Pancreas (tissue), 10 donors: Measurements from ENCODE around the gene DMRTB1. TPM values are rescaled to one million over a fixed set of nuclear protein-coding genes. Genes with fewer than 3 reads are reported as not detected.

ENCODE experiments used
- ATAC-seq, 4 donors: fragments of 200-7000 bp; cut with Tn5 transposase; one replicate each; pipeline versions ENCODE4 v1.8.0 to v1.9.1; 2020; ENCODE audit warnings: mild to moderate bottlenecking in 4 of 4, moderate library complexity in 4 of 4
- DNase-seq, 6 donors: peaks; one replicate each; pipeline ENCODE4 v3.0.0-alpha.2; 2020
- FAIRE-seq: peaks from 2 replicates; lab custom pipeline; 2012; peaks lifted over from hg19 to GRCh38; lab: Jason Lieb, UNC
- H3K27ac ChIP-seq, 4 donors: fragments of 200-600 bp; sonication (generic); 1 replicate in 3 of 4; 2 replicates in 1 of 4; pipeline versions ENCODE4 v1.5.0 to v1.8.0; 2020
- H3K27me3 ChIP-seq, 4 donors: fragments of 200-600 bp; one replicate each; pipeline ENCODE4 v1.8.0; 2021
- H3K36me3 ChIP-seq, 3 donors: fragments of 200-600 bp; sonication (generic) in 1 of 3; one replicate each; pipeline versions ENCODE4 v1.5.0 to v1.8.0; 2020 to 2021
- H3K4me1 ChIP-seq, 3 donors: fragments of 200-600 bp; one replicate each; pipeline ENCODE4 v1.8.0; 2021
- H3K4me3 ChIP-seq, 4 donors: fragments of 200-600 bp; sonication (generic) in 2 of 4; one replicate each; pipeline versions ENCODE4 v1.5.0 to v1.8.0; 2020 to 2021
- H3K9me3 ChIP-seq, 4 donors: fragments of 200-600 bp; one replicate each; pipeline ENCODE4 v1.8.0; 2021
- CTCF ChIP-seq, 4 donors: fragments of 200-600 bp; sonication (generic) in 3 of 4; IDR thresholded peaks; one replicate each; pipeline versions ENCODE4 v1.5.0 to v1.8.0; 2021; ENCODE audit warnings: antibody characterized with exemption in 4 of 4
- WGBS, 2 donors: extraction: QIAGEN DNeasy Blood & Tissue Kit; methylation state at CpG; one replicate each; pipeline ENCODE4 v1.1.7; 2013; 5-methylcytosine and 5-hydroxymethylcytosine counted together
- intact Hi-C, 3 donors: fragments of 100-400 bp; cut with DNase I; formaldehyde crosslinking; loops; one replicate each; pipeline versions ENCODE4 v1.11.1 to v1.14.2; 2022
- polyA plus RNA-seq, 2 donors: library from polyadenylated mRNA; stranded (reverse); fragments of 200-250 nt; gene quantifications; one replicate each; pipeline ENCODE4 v1.2.3, GENCODE V29; 2013
- total RNA-seq, 6 donors: library from RNA; stranded (reverse); fragmentation: NEBNext Ultra II Directional in 4 of 6; extraction: Animal tissue kit (Norgen Biotek cat#: 25700) in 4 of 6; gene quantifications; one replicate each; pipeline versions ENCODE4 v1.2.1 to v1.2.4, GENCODE V29; 2021 to 2023
- donor health status: healthy with polysubstance abuse.
- donor health status: DM: no; HTN: no; CAD: no; lungs with moderate emphysema.
- donor health status: DM: no; HTN: no; CAD: no.
- donor health status: control.
- donor health status: control.
- donor health status: Bipolar disorder and iron deficiency.
- donor health status: DM: yes; HTN: yes; CAD: no.
- donor health status: DM: no; HTN: no; CAD: no.
- donor health status: DM: no; HTN: no; CAD: no.
- donor health status: DM: yes; HTN: yes; CAD: no.

The DMRTB1 gene
- total and polyA plus RNA-seq, 8 donors = not detected

- Histone ChIP-seq H3K27ac (no peak overlapping the region), H3K27me3 (no peaks in the 10 kb centered on the region), H3K9me3 (no peaks in the 10 kb centered on the region), H3K4me1 (no peaks in the 10 kb centered on the region), H3K36me3 (no peaks in the 10 kb centered on the region), H3K4me3 (no peak overlapping the region)
- TF ChIP-seq CTCF (IDR thresholded peaks at IDR 0.05) = no peak
- no peak for ATAC-seq
- WGBS, 2 donors = 82 to 86% methylated on average over 22 of the region's 22 CpGs
- intact Hi-C loops = no loop called here
- no peak for FAIRE-seq
- peak in 1 of 6 donors; percentile 54 for DNase-seq
These were observed 49.1 kb downstream of the DMRTB1 start for GRCh38 chr1:53508056-53508990.

GRCh38 chr1:53508991-53509666 is 49.9 kb downstream of the DMRTB1 start:
- WGBS, 2 donors = 69 to 82% methylated on average over 17 to 23 of the region's 23 CpGs

GRCh38 chr1:53509775-53510174 is 50.6 kb downstream of the DMRTB1 start:
- intact Hi-C loops = no loop called here
- H3K27ac ChIP-seq = no peak overlapping the region
- ATAC-seq (no peak), FAIRE-seq (no peak), DNase-seq (peak in 1 of 6 donors; percentile 35)
- H3K4me3 ChIP-seq = no peak overlapping the region
- no peaks in the 10 kb centered on the region for H3K9me3 ChIP-seq
- no peaks in the 10 kb centered on the region for H3K4me1 ChIP-seq
- TF ChIP-seq CTCF (IDR thresholded peaks at IDR 0.05) = no peak
- H3K27me3 ChIP-seq = no peaks in the 10 kb centered on the region
- no peaks in the 10 kb centered on the region for H3K36me3 ChIP-seq
- 75 to 86% methylated on average over 13 of the region's 13 CpGs for WGBS, 2 donors

More at GRCh38 chr1:53508991-53509666, 49.9 kb downstream of the DMRTB1 start:
- FAIRE-seq (no peak), ATAC-seq (no peak), DNase-seq (peak in 1 of 6 donors; percentile 43)
- no peak for TF ChIP-seq CTCF (IDR thresholded peaks at IDR 0.05)
- no peaks in the 10 kb centered on the region for H3K36me3 ChIP-seq
- no peak overlapping the region for H3K4me3 ChIP-seq
- H3K4me1 ChIP-seq = no peaks in the 10 kb centered on the region
- intact Hi-C loops = no loop called here
- no peaks in the 10 kb centered on the region for H3K27me3 ChIP-seq
- H3K9me3 ChIP-seq = no peaks in the 10 kb centered on the region
- H3K27ac ChIP-seq = no peak overlapping the region

- no peak for FAIRE-seq
- H3K4me3 ChIP-seq = no peak overlapping the region
- DNase-seq = peak in 1 of 6 donors; percentile 27
- H3K27ac ChIP-seq = no peak overlapping the region
- H3K36me3 ChIP-seq = no peaks in the 10 kb centered on the region
- ATAC-seq = no peak
- H3K9me3 ChIP-seq = no peaks in the 10 kb centered on the region
- WGBS, 2 donors = 75 to 85% methylated on average over 7 of the region's 7 CpGs
- no peaks in the 10 kb centered on the region for H3K27me3 ChIP-seq
- no peaks in the 10 kb centered on the region for H3K4me1 ChIP-seq
- intact Hi-C loops = no loop called here
- no peak for TF ChIP-seq CTCF (IDR thresholded peaks at IDR 0.05)
These were observed 51.0 kb downstream of the DMRTB1 start for GRCh38 chr1:53510215-53510614.
